HG02678 (cell line): ENCODE measurements around the gene TBXA2R.

Source experiments
- ATAC-seq: cut with Tn5 transposase; IDR thresholded peaks from one replicate; pipeline ENCODE4 v1.9.1; 2021; ENCODE audit warnings: mild to moderate bottlenecking, moderate library complexity; ENCODE audit not compliant: unreplicated experiment

The TBXA2R gene

GRCh38 chr19:3607303-3608078 is 816 bp upstream of the TBXA2R start:
- ATAC-seq = no peak

GRCh38 chr19:3606174-3606689 is 443 bp downstream of the TBXA2R start:
- ATAC-seq = no peak

- ATAC-seq = no peak
Observed at GRCh38 chr19:3605770-3606169, 905 bp downstream of the TBXA2R start.

- no peak for ATAC-seq
Observed at GRCh38 chr19:3605361-3605760, 1.3 kb downstream of the TBXA2R start.

GRCh38 chr19:3604987-3605343 is 1.7 kb downstream of the TBXA2R start:
- ATAC-seq = no peak

GRCh38 chr19:3604227-3604986 is 2.3 kb downstream of the TBXA2R start:
- ATAC-seq = no peak

GRCh38 chr19:3603121-3603811 is 3.4 kb downstream of the TBXA2R start:
- no peak for ATAC-seq

- no peak for ATAC-seq
Observed at GRCh38 chr19:3601021-3601420, 5.7 kb downstream of the TBXA2R start.

GRCh38 chr19:3599776-3600187 is 6.9 kb downstream of the TBXA2R start:
- ATAC-seq = no peak

GRCh38 chr19:3595521-3596061 is 11.1 kb downstream of the TBXA2R start:
- no peak for ATAC-seq

GRCh38 chr19:3593156-3593555 is 13.5 kb downstream of the TBXA2R start:
- no peak for ATAC-seq

GRCh38 chr19:3591876-3592613 is 14.6 kb downstream of the TBXA2R start:
- ATAC-seq = no peak

GRCh38 chr19:3590991-3591659 is 15.6 kb downstream of the TBXA2R start:
- ATAC-seq = no peak

- ATAC-seq = no peak
Observed at GRCh38 chr19:3589949-3590348, 16.7 kb downstream of the TBXA2R start.

GRCh38 chr19:3589439-3589838 is 17.2 kb downstream of the TBXA2R start:
- ATAC-seq = no peak

GRCh38 chr19:3586707-3587346 is 19.8 kb downstream of the TBXA2R start:
- no peak for ATAC-seq

GRCh38 chr19:3586127-3586626 is 20.5 kb downstream of the TBXA2R start:
- no peak for ATAC-seq

GRCh38 chr19:3585301-3586126 is 21.2 kb downstream of the TBXA2R start, which contains the start of gene GIPC3:
TSS of gene GIPC3 (plus strand) at chr19:3585478. CDS start at chr19:3585598, 120 bp downstream.
- no peak for ATAC-seq
